K562 (cell line): Measurements from ENCODE around the gene SLC2A4. TPM values are rescaled to one million over a fixed set of nuclear protein-coding genes. Genes with fewer than 3 reads are reported as not detected.

Experiments used
- ATAC-seq: fragments of 200-7000 bp; cut with Tn5 transposase; 3 replicates; pipeline ENCODE4 v1.9.1; 2020; ENCODE audit warnings: moderate library complexity
- BruUV-seq: library from RNA; stranded (reverse); fragments of 400-500 nt; replicated peaks from 2 replicates; lab custom pipeline; 2021; lab: Mats Ljungman, UMichigan
- CTCF ChIA-PET: fragments of 300-600 bp; formaldehyde crosslinking; extraction: SDS; loops from one replicate; lab custom pipeline; 2021; ENCODE audit warnings: low intra/inter-chr PET ratio; lab: Yijun Ruan, JAX
- POLR2A ChIA-PET: fragments of 300-600, 350-650 bp; sonication (Branson Sonifier 250); formaldehyde crosslinking; extraction: SDS; loops from one replicate; lab custom pipeline; 2021; ENCODE audit warnings: antibody characterized with exemption, inconsistent platforms; lab: Yijun Ruan, JAX
- DNase-seq, 4 experiments: peaks; one replicate each; pipeline versions ENCODE4 v3.0.0 to v3.0.0-alpha.2; 2011 to 2018; ENCODE audit warnings: low spot score in 3 of 4, mixed read lengths in 3 of 4; ENCODE audit errors: extremely low read depth in 1 of 4
- FAIRE-seq: peaks from 2 replicates; lab custom pipeline; 2011; peaks lifted over from hg19 to GRCh38; lab: Jason Lieb, UNC
- H2AFZ ChIP-seq: 2 replicates; pipeline ENCODE4 v1.6.0; 2011; ENCODE audit warnings: low read depth, low read length, control low read depth, inconsistent platforms
- H3K27ac ChIP-seq: fragments of 200-600 bp; 3 replicates; pipeline ENCODE4 v1.8.0; 2011; ENCODE audit warnings: low read depth, mild to moderate bottlenecking, control low read depth, inconsistent platforms, low read length, moderate library complexity, mixed read lengths; ENCODE audit errors: extremely low read depth
- H3K27me3 ChIP-seq, 2 experiments: fragments of 300-600 bp in 1 of 2; 2 replicates in 1 of 2; 3 replicates in 1 of 2; pipeline versions ENCODE4 v1.6.0 to v1.8.0; 2011; ENCODE audit warnings: inconsistent platforms in 2 of 2, low read length in 2 of 2, mild to moderate bottlenecking in 1 of 2, mixed read lengths in 1 of 2, moderate library complexity in 1 of 2; ENCODE audit not compliant: control insufficient read depth in 2 of 2, insufficient read depth in 2 of 2
- H3K36me3 ChIP-seq: fragments of 300-600 bp; 3 replicates; pipeline ENCODE4 v1.8.0; 2011; ENCODE audit warnings: mild to moderate bottlenecking, low read length, inconsistent platforms; ENCODE audit not compliant: control insufficient read depth, insufficient read depth
- H3K4me1 ChIP-seq, 2 experiments: fragments of 200-600 bp in 1 of 2; replicated peaks in 1 of 2; 2 replicates in 1 of 2; 3 replicates in 1 of 2; pipeline versions ENCODE4 v1.5.1 to v1.8.0; 2011; ENCODE audit warnings: inconsistent platforms in 2 of 2, low read length in 2 of 2, mild to moderate bottlenecking in 1 of 2, mixed read lengths in 1 of 2, moderate library complexity in 1 of 2; ENCODE audit not compliant: control insufficient read depth in 2 of 2, insufficient read depth in 2 of 2
- H3K4me2 ChIP-seq: 2 replicates; pipeline ENCODE4 v1.6.1; 2011; ENCODE audit warnings: low read length, control low read depth, inconsistent platforms, mixed read lengths; ENCODE audit not compliant: insufficient read depth
- H3K4me3 ChIP-seq: fragments of 200-600 bp; sonication (generic), shearing (Covaris generic); 2 replicates; pipeline ENCODE4 v1.5.1; 2016; ENCODE audit warnings: control low read depth, inconsistent platforms
- H3K79me2 ChIP-seq: fragments of 200-600 bp; 3 replicates; pipeline ENCODE4 v1.8.0; 2011; ENCODE audit warnings: low read length, inconsistent platforms; ENCODE audit not compliant: control insufficient read depth, insufficient read depth
- H3K9ac ChIP-seq, 2 experiments: 2 replicates each; pipeline versions ENCODE4 v1.6.0 to v1.6.1; 2011; ENCODE audit warnings: low read depth in 2 of 2, low read length in 2 of 2, control low read depth in 1 of 2, inconsistent platforms in 1 of 2, mild to moderate bottlenecking in 1 of 2, mixed read lengths in 1 of 2; ENCODE audit not compliant: insufficient read depth in 1 of 2
- H3K9me1 ChIP-seq: one replicate; pipeline ENCODE4 v1.6.0; 2011; ENCODE audit warnings: inconsistent platforms, mild to moderate bottlenecking, low read length, moderate library complexity; ENCODE audit not compliant: control insufficient read depth, insufficient read depth
- H3K9me3 ChIP-seq: replicated peaks from 2 replicates; pipeline ENCODE4 v1.5.1; 2011; ENCODE audit warnings: low read depth, low read length, inconsistent platforms; ENCODE audit not compliant: control insufficient read depth, insufficient read depth
- H4K20me1 ChIP-seq: replicated peaks from 2 replicates; pipeline ENCODE4 v1.6.1; 2011; ENCODE audit warnings: low read length, inconsistent platforms, mixed read lengths; ENCODE audit not compliant: control insufficient read depth, insufficient read depth
- CHD1 ChIP-seq: fragments of 200-600 bp; sonication (generic); IDR thresholded peaks from one replicate; pipeline ENCODE4 v1.6.1; 2012; ENCODE audit warnings: mild to moderate bottlenecking, moderate library complexity, low read length, inconsistent platforms
- ELF4 ChIP-seq: fragments of 450-650 bp; formaldehyde crosslinking; IDR thresholded peaks from 2 replicates; pipeline ENCODE4 v1.4.0; 2022; ENCODE audit warnings: missing genetic modification characterization
- FOXM1 ChIP-seq, 2 experiments: fragments of 450-650 bp in 1 of 2; sonication (generic) in 1 of 2; formaldehyde crosslinking in 1 of 2; IDR thresholded peaks; 2 replicates each; pipeline versions ENCODE4 v1.6.1 to v1.9.0; 2017 to 2022; ENCODE audit warnings: low read depth in 2 of 2, mild to moderate bottlenecking in 2 of 2, missing genetic modification reagents in 1 of 2, moderate library complexity in 1 of 2
- MLLT1 ChIP-seq, 2 experiments: fragments of 450-650 bp; IDR thresholded peaks; 2 replicates each; pipeline ENCODE4 v1.6.1; 2016
- RBBP5 ChIP-seq: fragments of 200-600 bp; sonication (generic); IDR thresholded peaks from 2 replicates; pipeline ENCODE4 v1.6.1; 2012; ENCODE audit warnings: borderline replicate concordance, mild to moderate bottlenecking, low read length, control low read depth, inconsistent platforms; ENCODE audit not compliant: insufficient read depth, poor library complexity, severe bottlenecking
- TAF1 ChIP-seq: IDR thresholded peaks from 2 replicates; pipeline ENCODE4 v1.6.1; 2011; ENCODE audit warnings: mild to moderate bottlenecking, low read length, moderate library complexity; ENCODE audit not compliant: insufficient read depth, control insufficient read depth, severe bottlenecking; ENCODE audit errors: extremely low read depth
- VEZF1 ChIP-seq: fragments of 200-800 bp; sonication (Bioruptor generic); IDR thresholded peaks from 2 replicates; pipeline ENCODE4 v1.6.1; 2017; ENCODE audit warnings: missing genetic modification characterization, missing compliant biosample characterization
- ZC3H11A ChIP-seq: IDR thresholded peaks from 2 replicates; pipeline ENCODE4 v1.6.1; 2012; ENCODE audit warnings: low read depth, low read length, improper control_type of control experiment
- ZNF324 ChIP-seq: fragments of 250-450 bp; sonication (Bioruptor Pico); IDR thresholded peaks from 2 replicates; pipeline ENCODE4 v1.4.0; 2020; ENCODE audit warnings: mild to moderate bottlenecking
- ZNF740 ChIP-seq, 3 experiments: fragments of 200-800 bp in 1 of 3; sonication (Bioruptor generic) in 1 of 3; sonication (generic) in 1 of 3; formaldehyde crosslinking in 1 of 3; IDR thresholded peaks; 2 replicates each; pipeline versions ENCODE4 v1.6.1 to v1.8.0; 2016 to 2022; ENCODE audit warnings: mild to moderate bottlenecking in 2 of 3, missing compliant biosample characterization in 2 of 3, missing genetic modification characterization in 2 of 3, missing genetic modification reagents in 1 of 3
- WGBS: fragments of 100-300 bp; shearing (Covaris generic); methylation state at CpG from one replicate; pipeline ENCODE4 v1.1.6; 2016; ENCODE audit warnings: low coverage, mixed read lengths; ENCODE audit not compliant: insufficient coverage; ENCODE audit errors: missing lambda C conversion rate; 5-methylcytosine and 5-hydroxymethylcytosine counted together
- in situ Hi-C: fragments of 300-500 bp; cut with MboI; formaldehyde crosslinking; loops from 4 replicates; pipeline ENCODE4 v1.15.0; 2018; ENCODE audit warnings: inconsistent platforms, mixed read lengths
- intact Hi-C: fragments of 100-400 bp; cut with micrococcal nuclease; formaldehyde crosslinking; loops from 2 replicates; pipeline ENCODE4 v1.14.2; 2022
- polyA plus RNA-seq, 8 experiments: library from polyadenylated mRNA; depleted of rRNA in 4 of 8; stranded (reverse) in 5 of 8; unstranded in 3 of 8; fragments of >200 nt; fragmentation: Nextera tagmentation in 2 of 8; fragmentation: Illumina TruSeq in 1 of 8; extraction: Ambion mirVana in 2 of 8; extraction: Trizol in 1 of 8; gene quantifications; 2 replicates each; pipeline versions ENCODE4 v1.2.1 to v1.2.3, GENCODE V29; 2011 to 2014; ENCODE audit warnings: inconsistent platforms in 1 of 8, missing spikeins in 1 of 8
- total RNA-seq, 7 experiments: library from RNA; depleted of rRNA in 6 of 7; stranded (reverse); fragments of >200 nt in 6 of 7; fragmentation: Illumina TruSeq in 2 of 7; extraction: Trizol in 2 of 7; gene quantifications; 2 replicates each; pipeline versions ENCODE4 v1.2.1 to v1.2.3, GENCODE V29; 2011 to 2021; ENCODE audit warnings: low replicate concordance in 1 of 7

SLC2A4 gene
- total and polyA plus RNA-seq, 9 of the 15 experiments (the other 6 are each of a cell fraction or from before 2014, with no cell fraction given) = 0.74 to 3.5 (median 1.6) TPM

GRCh38 chr17:7238420-7239090, 43.0 kb upstream of the SLC2A4 start:
- Histone ChIP-seq H3K27ac (peak overlapping the region; percentile 96), H3K4me3 (peak overlapping the region; percentile 79), H3K9me1 (no peaks in the 10 kb centered on the region), H4K20me1 (peaks cover 5% of the 10 kb centered on the region; the same call in 1 of the 2 replicates), H3K36me3 (peaks cover 53% of the 10 kb centered on the region; the same call in 2 of the 3 replicates), H2AFZ (0 out of 2 replicates have a peak overlapping the region, but pooled peaks have one; percentile 24), H3K9me3 (no peaks in the 10 kb centered on the region), H3K4me1 (peaks cover 38 to 42% of the 10 kb centered on the region in 2 experiments; a peak in 4 of 5 replicates), H3K79me2 (peaks cover 79% of the 10 kb centered on the region)
- FAIRE-seq = no peak
- in situ Hi-C loops = no loop called here
- intact Hi-C loops = loop anchor here (2.0 to 5.0 kb wide), 2 partner anchors 14 to 44 kb away; partner anchors contain the start of genes ELP5 and SLC2A4
- POLR2A ChIA-PET = interaction anchor here (1.1 to 6.6 kb wide), 3 partner anchors 10 to 58 kb away, joined by 3 to 73 read pairs (median 5); partner anchors contain the start of genes ACADVL and DLG4
- CTCF ChIA-PET = no interaction called here
- TF ChIP-seq ZNF740 (CRISPR knock-in tag; IDR thresholded peaks at IDR 0.05) (peak; percentile 10; the same call in 1 of the 2 replicates), ZNF740 (tag; IDR thresholded peaks at IDR 0.05) (peak in 1 of 2 experiments; percentile 28; a peak in 2 of 4 replicates), FOXM1 (IDR thresholded peaks at IDR 0.05; ENCODE audit: low read depth) (no peak), FOXM1 (CRISPR knock-in tag; IDR thresholded peaks at IDR 0.05; ENCODE audit: low read depth) (0 out of 2 replicates have a peak, but pooled peaks have one; percentile 2), MLLT1 (IDR thresholded peaks at IDR 0.05) (peak in 1 of 2 experiments; percentile 59; a peak in 1 of 4 replicates), ZC3H11A (no peak), RBBP5 (peak; percentile 26), ZNF324 (CRISPR knock-in tag) (no peak), CHD1 (peak; percentile 63), VEZF1 (peak; percentile 27), TAF1 (peak; percentile 31), ELF4 (0 out of 2 replicates have a peak, but pooled peaks have one; percentile 53)
- TF ChIP-seq, all 486 proteins: peak for 8
- Histone ChIP-seq H3K4me2 (peak overlapping the region; percentile 81), H3K27me3 (no peaks in the 10 kb centered on the region), H3K9ac (peak overlapping the region; percentile 98 to 99)
- WGBS = 0% methylated on average over 14 of the region's 39 CpGs
- peak; percentile 38 to 67 (median 50) for DNase-seq
- ATAC-seq = no peak
- no TSS peak for BruUV-seq
